WTC11 (cell line): Measurements from ENCODE around the gene TMEM121. TPM values are rescaled to one million over a fixed set of nuclear protein-coding genes. Genes with fewer than 3 reads are reported as not detected.

ENCODE experiments used
- ATAC-seq: fragments of 200-7000 bp; cut with Tn5 transposase; 2 replicates; pipeline ENCODE4 v1.10.0; 2021; ENCODE audit warnings: mild to moderate bottlenecking, moderate library complexity
- CTCF ChIA-PET: fragments of 300-600 bp; sonication (Branson Sonifier 250); formaldehyde crosslinking; loops from one replicate; lab custom pipeline; 2021; ENCODE audit warnings: antibody characterized with exemption; lab: Charles Lee
- POLR2A ChIA-PET: fragments of 350-600 bp; sonication (Branson Sonifier 250); formaldehyde crosslinking; loops from one replicate; lab custom pipeline; 2021; ENCODE audit warnings: antibody characterized with exemption; lab: Charles Lee
- DNase-seq: peaks from one replicate; pipeline ENCODE4 v3.0.0; 2021; ENCODE audit warnings: low spot score
- H3K27ac Mint-ChIP-seq: 2 replicates; pipeline ENCODE4 v1.8.0; 2021; ENCODE audit warnings: mixed read lengths
- H3K27me3 Mint-ChIP-seq: 2 replicates; pipeline ENCODE4 v1.8.0; 2021; ENCODE audit warnings: low read depth, mild to moderate bottlenecking, moderate library complexity, mixed read lengths
- H3K36me3 Mint-ChIP-seq: 2 replicates; pipeline ENCODE4 v1.8.0; 2021; ENCODE audit warnings: mixed read lengths
- H3K4me1 Mint-ChIP-seq: 2 replicates; pipeline ENCODE4 v1.8.0; 2022; ENCODE audit warnings: mixed read lengths
- H3K4me3 Mint-ChIP-seq: 2 replicates; pipeline ENCODE4 v1.8.0; 2021; ENCODE audit warnings: mild to moderate bottlenecking, moderate library complexity, mixed read lengths
- H3K9me3 Mint-ChIP-seq: 2 replicates; pipeline ENCODE4 v1.8.0; 2021; ENCODE audit warnings: mixed read lengths
- AR ChIP-seq: fragments of 250-450 bp; sonication (Bioruptor Pico); IDR thresholded peaks from 2 replicates; pipeline ENCODE4 v1.9.0; 2021; ENCODE audit warnings: mild to moderate bottlenecking
- ATF2 ChIP-seq: sonication (generic); formaldehyde crosslinking; IDR thresholded peaks from 2 replicates; pipeline ENCODE4 v1.8.1; 2022; ENCODE audit warnings: low read depth, missing genetic modification reagents, borderline replicate concordance
- CTCF ChIP-seq: fragments of 200-600 bp; IDR thresholded peaks from 2 replicates; pipeline ENCODE4 v1.8.0; 2022; ENCODE audit warnings: antibody characterized with exemption
- E2F1 ChIP-seq: sonication (generic); formaldehyde crosslinking; IDR thresholded peaks from 2 replicates; pipeline ENCODE4 v1.8.0; 2022; ENCODE audit warnings: mild to moderate bottlenecking, missing genetic modification reagents
- FOXK1 ChIP-seq: sonication (generic); formaldehyde crosslinking; IDR thresholded peaks from 2 replicates; pipeline ENCODE4 v1.8.0; 2022; ENCODE audit warnings: mild to moderate bottlenecking, moderate library complexity, missing genetic modification reagents
- GABPB1 ChIP-seq: sonication (generic); formaldehyde crosslinking; IDR thresholded peaks from 2 replicates; pipeline ENCODE4 v1.8.1; 2023; ENCODE audit warnings: mild to moderate bottlenecking, missing genetic modification reagents
- HMGXB4 ChIP-seq: sonication (generic); formaldehyde crosslinking; IDR thresholded peaks from 2 replicates; pipeline ENCODE4 v1.8.1; 2023; ENCODE audit warnings: mild to moderate bottlenecking, moderate library complexity, missing genetic modification reagents
- NFATC4 ChIP-seq: fragments of 250-450 bp; sonication (Bioruptor Pico); IDR thresholded peaks from 2 replicates; pipeline ENCODE4 v1.9.0; 2021; ENCODE audit warnings: mild to moderate bottlenecking
- NFE2L1 ChIP-seq: sonication (generic); formaldehyde crosslinking; IDR thresholded peaks from 2 replicates; pipeline ENCODE4 v1.8.1; 2023; ENCODE audit warnings: missing genetic modification reagents
- NR1H2 ChIP-seq: sonication (generic); formaldehyde crosslinking; IDR thresholded peaks from 2 replicates; pipeline ENCODE4 v1.9.0; 2021; ENCODE audit warnings: mild to moderate bottlenecking, moderate library complexity, missing genetic modification reagents
- RELA ChIP-seq: sonication (generic); formaldehyde crosslinking; IDR thresholded peaks from 2 replicates; pipeline ENCODE4 v1.8.1; 2022; ENCODE audit warnings: missing genetic modification reagents, mild to moderate bottlenecking, borderline replicate concordance
- SP1 ChIP-seq: sonication (generic); formaldehyde crosslinking; conservative IDR thresholded peaks from 2 replicates; pipeline ENCODE4 v1.8.1; 2022; ENCODE audit warnings: missing genetic modification reagents
- USF1 ChIP-seq: sonication (generic); formaldehyde crosslinking; IDR thresholded peaks from 2 replicates; pipeline ENCODE4 v1.8.0; 2022; ENCODE audit warnings: mild to moderate bottlenecking, missing genetic modification reagents
- ZNF671 ChIP-seq: fragments of 250-450 bp; sonication (Bioruptor Pico); IDR thresholded peaks from 2 replicates; pipeline ENCODE4 v1.8.0; 2021; ENCODE audit warnings: mild to moderate bottlenecking
- total RNA-seq: library from RNA; stranded (reverse); gene quantifications from 3 replicates; pipeline ENCODE4 v1.2.3, GENCODE V29; 2021
- TF ChIP-seq, protein P1 (sequence below): fragments of 250-450 bp; sonication (Bioruptor Pico); IDR thresholded peaks from 2 replicates; pipeline ENCODE4 v2.1.2; 2022; ENCODE audit warnings: mild to moderate bottlenecking, moderate library complexity
- TF ChIP-seq, protein P2 (sequence below): sonication (generic); formaldehyde crosslinking; conservative IDR thresholded peaks from 2 replicates; pipeline ENCODE4 v1.8.1; 2023; ENCODE audit warnings: mild to moderate bottlenecking, low read depth, missing genetic modification reagents, moderate library complexity
- TF ChIP-seq, protein P3 (sequence below): fragments of 250-450 bp; sonication (Bioruptor Pico); IDR thresholded peaks from 2 replicates; pipeline ENCODE4 v1.8.0; 2021; ENCODE audit warnings: mild to moderate bottlenecking

Gene TMEM121
- total RNA-seq, 1 experiment from 2014 or later: 0.81 TPM

- no peak overlapping the region for H3K27ac Mint-ChIP-seq
- no peaks in the 10 kb centered on the region for H3K4me1 Mint-ChIP-seq
- DNase-seq: no peak
- H3K9me3 Mint-ChIP-seq: peaks cover 25% of the 10 kb centered on the region
- peaks cover 15% of the 10 kb centered on the region for H3K36me3 Mint-ChIP-seq
- peaks cover 31% of the 10 kb centered on the region for H3K27me3 Mint-ChIP-seq
- TF ChIP-seq CTCF: no peak
- TF ChIP-seq, protein P1, sequence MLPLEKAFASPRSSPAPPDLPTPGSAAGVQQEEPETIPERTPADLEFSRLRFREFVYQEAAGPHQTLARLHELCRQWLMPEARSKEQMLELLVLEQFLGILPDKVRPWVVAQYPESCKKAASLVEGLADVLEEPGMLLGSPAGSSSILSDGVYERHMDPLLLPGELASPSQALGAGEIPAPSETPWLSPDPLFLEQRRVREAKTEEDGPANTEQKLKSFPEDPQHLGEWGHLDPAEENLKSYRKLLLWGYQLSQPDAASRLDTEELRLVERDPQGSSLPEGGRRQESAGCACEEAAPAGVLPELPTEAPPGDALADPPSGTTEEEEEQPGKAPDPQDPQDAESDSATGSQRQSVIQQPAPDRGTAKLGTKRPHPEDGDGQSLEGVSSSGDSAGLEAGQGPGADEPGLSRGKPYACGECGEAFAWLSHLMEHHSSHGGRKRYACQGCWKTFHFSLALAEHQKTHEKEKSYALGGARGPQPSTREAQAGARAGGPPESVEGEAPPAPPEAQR: no peak
- no peak for TF ChIP-seq NFATC4 (CRISPR knock-in tag)
- TF ChIP-seq, protein P2, sequence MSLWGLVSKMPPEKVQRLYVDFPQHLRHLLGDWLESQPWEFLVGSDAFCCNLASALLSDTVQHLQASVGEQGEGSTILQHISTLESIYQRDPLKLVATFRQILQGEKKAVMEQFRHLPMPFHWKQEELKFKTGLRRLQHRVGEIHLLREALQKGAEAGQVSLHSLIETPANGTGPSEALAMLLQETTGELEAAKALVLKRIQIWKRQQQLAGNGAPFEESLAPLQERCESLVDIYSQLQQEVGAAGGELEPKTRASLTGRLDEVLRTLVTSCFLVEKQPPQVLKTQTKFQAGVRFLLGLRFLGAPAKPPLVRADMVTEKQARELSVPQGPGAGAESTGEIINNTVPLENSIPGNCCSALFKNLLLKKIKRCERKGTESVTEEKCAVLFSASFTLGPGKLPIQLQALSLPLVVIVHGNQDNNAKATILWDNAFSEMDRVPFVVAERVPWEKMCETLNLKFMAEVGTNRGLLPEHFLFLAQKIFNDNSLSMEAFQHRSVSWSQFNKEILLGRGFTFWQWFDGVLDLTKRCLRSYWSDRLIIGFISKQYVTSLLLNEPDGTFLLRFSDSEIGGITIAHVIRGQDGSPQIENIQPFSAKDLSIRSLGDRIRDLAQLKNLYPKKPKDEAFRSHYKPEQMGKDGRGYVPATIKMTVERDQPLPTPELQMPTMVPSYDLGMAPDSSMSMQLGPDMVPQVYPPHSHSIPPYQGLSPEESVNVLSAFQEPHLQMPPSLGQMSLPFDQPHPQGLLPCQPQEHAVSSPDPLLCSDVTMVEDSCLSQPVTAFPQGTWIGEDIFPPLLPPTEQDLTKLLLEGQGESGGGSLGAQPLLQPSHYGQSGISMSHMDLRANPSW (CRISPR knock-in tag): no peak
- TF ChIP-seq AR (CRISPR knock-in tag): no peak
- no peak for TF ChIP-seq NFE2L1
- TF ChIP-seq GABPB1 (CRISPR knock-in tag): no peak
- TF ChIP-seq USF1 (CRISPR knock-in tag): no peak
- no peak for TF ChIP-seq RELA (CRISPR knock-in tag)
- TF ChIP-seq ZNF671: no peak
- no peak for TF ChIP-seq SP1 (CRISPR knock-in tag)
- TF ChIP-seq E2F1: no peak
- no peak for TF ChIP-seq NR1H2 (CRISPR knock-in tag)
- no peak for TF ChIP-seq ATF2 (CRISPR knock-in tag)
- TF ChIP-seq HMGXB4: no peak
- TF ChIP-seq, protein P3, sequence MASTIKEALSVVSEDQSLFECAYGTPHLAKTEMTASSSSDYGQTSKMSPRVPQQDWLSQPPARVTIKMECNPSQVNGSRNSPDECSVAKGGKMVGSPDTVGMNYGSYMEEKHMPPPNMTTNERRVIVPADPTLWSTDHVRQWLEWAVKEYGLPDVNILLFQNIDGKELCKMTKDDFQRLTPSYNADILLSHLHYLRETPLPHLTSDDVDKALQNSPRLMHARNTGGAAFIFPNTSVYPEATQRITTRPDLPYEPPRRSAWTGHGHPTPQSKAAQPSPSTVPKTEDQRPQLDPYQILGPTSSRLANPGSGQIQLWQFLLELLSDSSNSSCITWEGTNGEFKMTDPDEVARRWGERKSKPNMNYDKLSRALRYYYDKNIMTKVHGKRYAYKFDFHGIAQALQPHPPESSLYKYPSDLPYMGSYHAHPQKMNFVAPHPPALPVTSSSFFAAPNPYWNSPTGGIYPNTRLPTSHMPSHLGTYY: no peak
- TF ChIP-seq FOXK1 (CRISPR knock-in tag): no peak
- TF ChIP-seq, all 79 proteins: peak for 0
- ATAC-seq: no peak
- POLR2A ChIA-PET: no interaction called here
- no peak overlapping the region for H3K4me3 Mint-ChIP-seq
- CTCF ChIA-PET: no interaction called here
These were observed 7.6 kb downstream of the TMEM121 start for GRCh38 chr14:105533811-105534498.
